Measurements from ENCODE around the gene USP32.

GRCh38 chr17:60318830-60319229 lies 73.1 kb downstream of the USP32 start:
- TF ChIP-seq CTCF (IDR thresholded peaks at IDR 0.05; ENCODE audit: extremely low read depth in 1 of 2, insufficient read depth in 1 of 2, low read depth in 1 of 2, low read length in 2 of 2) (no peak), POLR2A (IDR thresholded peaks at IDR 0.05; ENCODE audit: low read depth, low read length) (no peak), GATA2 (IDR thresholded peaks at IDR 0.05; ENCODE audit: insufficient read depth, insufficient read length, low read depth, low read length) (no peak), MAX (IDR thresholded peaks at IDR 0.05; ENCODE audit: insufficient read depth, insufficient read length) (no peak), EZH2 (IDR thresholded peaks at IDR 0.05; ENCODE audit: borderline replicate concordance, low read depth, low read length, severe bottlenecking) (no peak), JUN (IDR thresholded peaks at IDR 0.05; ENCODE audit: borderline replicate concordance, insufficient read depth, insufficient read length, low read depth) (no peak)

All from endothelial cell of umbilical vein (primary cell).